Lower lobe of right lung (tissue), 2 donors: Measurements from ENCODE around the gene FN3KRP. TPM values are rescaled to one million over a fixed set of nuclear protein-coding genes. Genes with fewer than 3 reads are reported as not detected.

Experiments
- ATAC-seq, 2 donors: fragments of 200-7000 bp; cut with Tn5 transposase; one replicate each; pipeline ENCODE4 v1.9.1; 2020 to 2022; ENCODE audit warnings: mild to moderate bottlenecking in 2 of 2, moderate library complexity in 2 of 2
- DNase-seq: peaks from one replicate; pipeline ENCODE4 v3.0.0-alpha.2; 2020
- H3K27ac ChIP-seq: fragments of 200-600 bp; one replicate; pipeline ENCODE4 v1.8.0; 2022
- H3K27me3 ChIP-seq: fragments of 200-600 bp; one replicate; pipeline ENCODE4 v1.8.0; 2022; ENCODE audit warnings: low read depth
- H3K36me3 ChIP-seq: fragments of 200-600 bp; one replicate; pipeline ENCODE4 v1.8.0; 2022; ENCODE audit warnings: mild to moderate bottlenecking
- H3K4me1 ChIP-seq: fragments of 200-600 bp; one replicate; pipeline ENCODE4 v1.8.0; 2022
- H3K4me3 ChIP-seq: fragments of 200-600 bp; one replicate; pipeline ENCODE4 v1.8.0; 2022; ENCODE audit warnings: mild to moderate bottlenecking
- H3K9me3 ChIP-seq: fragments of 200-600 bp; one replicate; pipeline ENCODE4 v1.8.0; 2022
- intact Hi-C: fragments of 100-400 bp; cut with DNase I; formaldehyde crosslinking; loops from one replicate; pipeline ENCODE4 v1.11.0; 2022
- total RNA-seq: library from RNA; stranded (reverse); fragmentation: NEBNext Ultra II Directional; extraction: Animal tissue kit (Norgen Biotek cat#: 25700); gene quantifications from one replicate; pipeline ENCODE4 v1.2.1, GENCODE V29; 2021
- TF ChIP-seq, protein P1 (sequence below): fragments of 200-600 bp; IDR thresholded peaks from one replicate; pipeline ENCODE4 v1.8.0; 2022; ENCODE audit warnings: antibody characterized with exemption, mild to moderate bottlenecking
- donor health status: DM: no; HTN: yes; CAD: no; lungs with severe emphysema.

Gene FN3KRP
- total RNA-seq, 1 donor from 2014 or later: 28.1 TPM

DNA sequence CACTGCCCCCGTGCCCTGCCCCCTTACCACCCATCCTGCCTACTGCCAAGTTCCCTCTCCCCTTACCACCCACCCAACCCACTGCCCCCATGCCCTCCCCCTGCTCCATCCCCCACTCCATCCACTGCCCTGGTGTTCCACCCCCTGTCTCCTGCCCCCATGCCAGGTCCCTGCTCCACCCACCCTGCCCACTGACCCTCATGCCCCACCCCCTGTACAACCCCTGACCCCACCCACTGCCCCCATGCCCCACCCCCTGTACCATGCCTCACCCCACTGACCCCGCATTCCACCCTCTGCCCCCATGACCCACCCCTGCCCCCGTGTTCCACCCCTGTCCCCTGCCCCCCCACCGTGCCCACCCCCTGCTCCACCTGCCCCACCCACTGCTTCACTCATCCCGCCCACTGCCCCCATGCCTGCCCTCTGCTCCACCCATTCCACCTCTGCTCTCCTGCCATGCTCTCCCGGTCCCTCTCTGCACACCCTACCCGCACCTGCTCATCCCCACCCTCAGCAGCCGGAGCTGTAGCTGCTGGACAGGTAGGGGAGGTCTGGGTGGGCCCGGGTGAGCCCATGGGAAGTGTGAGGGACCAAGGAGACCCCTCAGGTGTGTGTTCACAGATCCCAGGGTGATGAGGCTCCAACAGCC is 7.4 kb upstream of the FN3KRP start:
- no peaks in the 10 kb centered on the region for H3K4me1 ChIP-seq
- H3K9me3 ChIP-seq: no peaks in the 10 kb centered on the region
- TF ChIP-seq, protein P1, sequence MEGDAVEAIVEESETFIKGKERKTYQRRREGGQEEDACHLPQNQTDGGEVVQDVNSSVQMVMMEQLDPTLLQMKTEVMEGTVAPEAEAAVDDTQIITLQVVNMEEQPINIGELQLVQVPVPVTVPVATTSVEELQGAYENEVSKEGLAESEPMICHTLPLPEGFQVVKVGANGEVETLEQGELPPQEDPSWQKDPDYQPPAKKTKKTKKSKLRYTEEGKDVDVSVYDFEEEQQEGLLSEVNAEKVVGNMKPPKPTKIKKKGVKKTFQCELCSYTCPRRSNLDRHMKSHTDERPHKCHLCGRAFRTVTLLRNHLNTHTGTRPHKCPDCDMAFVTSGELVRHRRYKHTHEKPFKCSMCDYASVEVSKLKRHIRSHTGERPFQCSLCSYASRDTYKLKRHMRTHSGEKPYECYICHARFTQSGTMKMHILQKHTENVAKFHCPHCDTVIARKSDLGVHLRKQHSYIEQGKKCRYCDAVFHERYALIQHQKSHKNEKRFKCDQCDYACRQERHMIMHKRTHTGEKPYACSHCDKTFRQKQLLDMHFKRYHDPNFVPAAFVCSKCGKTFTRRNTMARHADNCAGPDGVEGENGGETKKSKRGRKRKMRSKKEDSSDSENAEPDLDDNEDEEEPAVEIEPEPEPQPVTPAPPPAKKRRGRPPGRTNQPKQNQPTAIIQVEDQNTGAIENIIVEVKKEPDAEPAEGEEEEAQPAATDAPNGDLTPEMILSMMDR: no peak
- DNase-seq: no peak
- no peak overlapping the region for H3K4me3 ChIP-seq
- no peaks in the 10 kb centered on the region for H3K36me3 ChIP-seq
- intact Hi-C loops: no loop called here
- no peak overlapping the region for H3K27ac ChIP-seq
- no peak for ATAC-seq
- peaks cover 5% of the 10 kb centered on the region for H3K27me3 ChIP-seq

DNA sequence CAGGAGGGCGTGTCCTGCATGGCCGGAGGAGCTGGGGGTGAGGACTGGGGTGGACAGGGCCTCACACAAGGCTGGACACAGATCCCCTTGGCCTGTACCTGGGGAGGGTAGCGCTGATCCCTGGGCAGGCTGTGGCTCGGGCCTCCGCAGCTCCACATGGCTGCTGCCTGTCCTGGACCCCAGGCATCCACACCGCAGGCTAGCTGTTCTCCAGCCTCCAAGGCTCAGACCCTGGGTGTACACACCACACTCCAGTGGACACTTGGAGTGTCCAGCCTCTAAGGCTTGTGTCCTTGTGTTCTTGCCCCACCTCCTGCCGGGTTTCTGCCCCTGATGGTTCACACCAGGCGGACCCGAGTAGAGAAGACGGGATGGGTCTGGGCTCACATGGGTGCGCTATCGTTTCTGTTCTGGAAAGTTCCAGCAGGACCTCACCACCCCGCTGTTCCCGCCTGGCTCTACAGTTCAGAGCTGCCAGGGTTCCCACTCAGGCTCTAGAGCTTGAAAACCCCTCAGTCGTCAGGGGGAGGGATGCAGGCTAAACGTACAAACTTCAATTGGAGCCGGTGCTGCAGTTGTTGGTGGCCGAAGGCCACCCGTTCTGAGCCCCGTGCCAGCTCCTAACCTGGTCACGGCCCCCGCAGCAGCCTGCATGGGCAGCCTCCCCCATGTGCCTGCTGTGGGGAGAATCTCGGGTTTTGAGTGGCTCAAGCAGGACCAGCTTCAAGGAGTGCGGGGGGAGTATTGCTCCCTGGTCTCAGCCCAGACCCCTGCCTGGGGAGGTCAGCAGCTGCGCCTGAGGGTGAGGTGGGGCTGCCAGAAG is 6.6 kb upstream of the FN3KRP start:
- no peak for ATAC-seq
- intact Hi-C loops: no loop called here
- H3K27me3 ChIP-seq: peaks cover 5% of the 10 kb centered on the region
- no peaks in the 10 kb centered on the region for H3K36me3 ChIP-seq
- H3K9me3 ChIP-seq: no peaks in the 10 kb centered on the region
- TF ChIP-seq, protein P1: no peak
- H3K4me3 ChIP-seq: no peak overlapping the region
- DNase-seq: no peak
- H3K27ac ChIP-seq: no peak overlapping the region
- no peaks in the 10 kb centered on the region for H3K4me1 ChIP-seq

DNA sequence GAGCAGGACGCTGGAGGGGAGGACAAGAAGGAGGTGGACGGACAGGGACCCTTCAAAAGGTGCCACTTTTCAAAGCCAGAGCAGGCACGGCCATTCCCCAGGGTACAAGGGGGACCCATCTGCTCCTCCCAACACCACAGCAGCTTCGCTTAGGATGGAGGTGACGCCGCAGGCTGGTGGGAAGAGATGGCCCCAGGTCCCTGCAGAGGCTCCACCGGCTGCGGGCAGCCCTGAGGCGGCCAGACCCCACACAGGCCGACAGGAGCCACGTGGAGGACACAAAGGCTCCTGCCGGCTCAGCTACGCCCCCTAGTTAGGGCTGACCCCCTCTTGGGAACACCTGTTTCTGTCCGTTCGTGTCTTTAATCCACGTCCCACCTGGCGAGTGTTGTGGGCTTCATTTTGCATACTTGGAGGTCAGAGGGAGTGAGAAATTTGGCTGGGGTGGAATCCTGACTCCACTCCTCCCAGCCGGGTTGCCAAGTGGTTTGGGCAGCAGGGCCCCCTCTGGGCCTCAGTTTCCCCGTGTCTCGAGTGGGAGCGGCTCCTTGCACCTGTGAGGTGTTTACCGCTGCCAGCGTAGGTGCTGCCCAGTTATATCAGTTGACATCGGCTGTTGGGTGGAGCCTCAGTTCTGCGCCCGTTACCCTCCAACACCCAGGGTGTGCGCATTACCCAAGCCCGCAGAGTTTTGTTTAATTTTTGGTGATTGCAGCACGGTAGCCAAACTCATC is 5.8 kb upstream of the FN3KRP start:
- ATAC-seq: no peak
- no peaks in the 10 kb centered on the region for H3K9me3 ChIP-seq
- TF ChIP-seq, protein P1: no peak
- H3K27ac ChIP-seq: no peak overlapping the region
- DNase-seq: no peak
- peaks cover under 1% of the 10 kb centered on the region for H3K4me1 ChIP-seq
- no peaks in the 10 kb centered on the region for H3K36me3 ChIP-seq
- H3K27me3 ChIP-seq: peaks cover 5% of the 10 kb centered on the region
- intact Hi-C loops: no loop called here
- no peak overlapping the region for H3K4me3 ChIP-seq

DNA sequence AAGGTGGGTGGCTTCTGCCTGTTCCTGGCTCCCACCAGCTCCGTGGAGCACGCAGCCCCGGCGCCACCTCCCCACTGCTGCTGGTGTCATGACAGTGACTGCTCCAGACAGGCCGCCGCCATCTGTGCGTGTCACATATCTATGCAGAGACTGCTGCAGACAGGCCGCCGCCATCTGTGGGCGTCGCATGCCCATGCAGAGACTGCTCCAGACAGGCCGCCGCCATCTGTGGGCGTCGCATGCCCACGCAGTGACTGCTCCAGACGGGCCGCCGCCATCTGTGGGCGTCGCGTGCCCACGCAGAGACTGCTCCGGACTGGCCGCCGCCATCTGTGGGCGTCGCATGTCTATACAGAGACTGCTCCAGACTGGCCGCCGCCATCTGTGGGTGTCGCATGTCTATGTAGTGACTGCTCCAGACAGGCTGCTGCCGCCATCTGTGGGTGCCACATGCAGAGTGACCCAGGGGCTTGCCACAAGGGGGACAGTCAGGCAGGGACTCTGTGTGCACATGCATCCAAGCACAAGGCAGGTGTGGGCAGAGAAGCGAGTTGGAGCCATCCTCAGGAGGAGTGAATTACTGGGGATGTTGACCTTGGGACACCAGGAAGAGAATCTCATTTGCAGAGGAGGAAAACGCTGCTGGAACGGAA is 3.3 kb upstream of the FN3KRP start:
- no peak overlapping the region for H3K4me3 ChIP-seq
- peaks cover 14% of the 10 kb centered on the region for H3K4me1 ChIP-seq
- no peak for DNase-seq
- intact Hi-C loops: no loop called here
- TF ChIP-seq, protein P1: no peak
- H3K36me3 ChIP-seq: no peaks in the 10 kb centered on the region
- no peaks in the 10 kb centered on the region for H3K9me3 ChIP-seq
- ATAC-seq: no peak
- H3K27ac ChIP-seq: no peak overlapping the region
- peaks cover 5% of the 10 kb centered on the region for H3K27me3 ChIP-seq

DNA sequence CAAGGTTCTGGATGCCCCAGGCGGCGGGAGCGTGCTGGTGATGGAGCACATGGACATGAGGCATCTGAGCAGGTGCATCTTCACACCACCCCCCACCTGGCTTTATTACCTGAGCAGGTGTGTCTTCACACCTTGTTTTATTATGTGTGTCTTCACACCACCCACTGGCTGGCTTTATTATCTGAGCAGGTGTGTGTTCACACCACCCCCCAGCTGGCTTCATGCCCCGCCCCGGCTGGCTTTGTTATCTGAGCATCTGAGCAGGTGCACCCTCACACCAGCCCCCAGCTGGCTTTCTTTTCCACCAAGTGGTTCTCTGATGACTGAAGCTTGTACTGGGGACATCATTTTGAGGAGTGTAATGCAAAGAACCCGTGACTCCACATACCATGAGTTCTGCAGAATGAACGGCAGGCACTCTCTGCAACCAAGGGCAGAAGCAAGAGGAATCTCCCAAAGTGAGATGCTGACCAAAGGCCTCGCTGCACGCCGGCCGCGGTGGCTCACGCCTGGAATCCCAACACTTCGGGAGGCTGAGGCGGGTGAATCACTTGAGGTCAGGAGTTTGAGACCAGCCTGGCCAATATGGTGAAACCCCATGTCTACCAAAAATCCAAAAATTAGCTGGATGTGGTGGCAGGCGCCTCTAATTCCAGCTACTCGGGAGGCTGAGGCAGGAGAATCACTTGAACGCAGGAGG is 2.6 kb downstream of the FN3KRP start:
- no peak for DNase-seq
- H3K36me3 ChIP-seq: peaks cover 47% of the 10 kb centered on the region
- no peaks in the 10 kb centered on the region for H3K9me3 ChIP-seq
- no peak overlapping the region for H3K4me3 ChIP-seq
- ATAC-seq: no peak
- intact Hi-C loops: no loop called here
- TF ChIP-seq, protein P1: no peak
- no peaks in the 10 kb centered on the region for H3K27me3 ChIP-seq
- no peak overlapping the region for H3K27ac ChIP-seq
- peaks cover 14% of the 10 kb centered on the region for H3K4me1 ChIP-seq
